ENCODE measurements around the gene TAX1BP3.

GRCh38 chr17:3643889-3644349 is 24.5 kb downstream of the TAX1BP3 start:
- TF ChIP-seq CTCF (conservative IDR thresholded peaks at IDR 0.05; ENCODE audit: low read depth, low read length) (no peak), USF2 (IDR thresholded peaks at IDR 0.05; ENCODE audit: low read depth, low read length) (no peak), MAZ (IDR thresholded peaks at IDR 0.05; ENCODE audit: borderline replicate concordance, low read depth, low read length) (no peak), POLR2A (IDR thresholded peaks at IDR 0.05; ENCODE audit: low read depth, low read length) (no peak), RAD21 (IDR thresholded peaks at IDR 0.05; ENCODE audit: low read length) (no peak), FOS (IDR thresholded peaks at IDR 0.05; ENCODE audit: low read depth, low read length) (0 out of 2 replicates have a peak, but pooled peaks have one; percentile 6), RCOR1 (IDR thresholded peaks at IDR 0.05; ENCODE audit: insufficient replicate concordance, low read length) (no peak), RFX5 (IDR thresholded peaks at IDR 0.05; ENCODE audit: low read depth, low read length) (no peak), SMC3 (IDR thresholded peaks at IDR 0.05; ENCODE audit: low read depth, low read length) (no peak), BHLHE40 (IDR thresholded peaks at IDR 0.05; ENCODE audit: low read depth, low read length) (no peak), MXI1 (IDR thresholded peaks at IDR 0.05; ENCODE audit: borderline replicate concordance, low read depth, low read length) (no peak)

Data from IMR-90 (cell line).